BLaER1 treated with 17β-estradiol and CSF1 and Interleukin-3, amounts not matched to agents 10 nM and 100 nM (cell line): ENCODE measurements around the gene TMPRSS4.

Source experiments
- H3K27ac ChIP-seq, 11 experiments: shearing (Covaris generic); formaldehyde crosslinking; 2 replicates each; pipeline ENCODE4 v1.8.1; 2022
- H3K27me3 ChIP-seq, 11 experiments: shearing (Covaris generic); formaldehyde crosslinking; 2 replicates each; pipeline ENCODE4 v1.8.1; 2022
- H3K36me3 ChIP-seq, 11 experiments: shearing (Covaris generic); formaldehyde crosslinking; 2 replicates each; pipeline ENCODE4 v1.8.1; 2022
- H3K4me1 ChIP-seq, 10 experiments: shearing (Covaris generic); formaldehyde crosslinking; 2 replicates each; pipeline ENCODE4 v1.8.1; 2022
- H3K4me2 ChIP-seq, 11 experiments: shearing (Covaris generic); formaldehyde crosslinking; 2 replicates each; pipeline ENCODE4 v1.8.1; 2022
- H3K4me3 ChIP-seq, 10 experiments: shearing (Covaris generic); formaldehyde crosslinking; 2 replicates each; pipeline ENCODE4 v1.8.1; 2022
- H3K9ac ChIP-seq, 11 experiments: shearing (Covaris generic); formaldehyde crosslinking; 2 replicates each; pipeline ENCODE4 v1.8.1; 2022
- H3K9me3 ChIP-seq, 11 experiments: shearing (Covaris generic); formaldehyde crosslinking; replicated peaks in 1 of 11; 2 replicates each; pipeline ENCODE4 v1.8.1; 2022
- H4K20me1 ChIP-seq, 11 experiments: shearing (Covaris generic); formaldehyde crosslinking; 2 replicates each; pipeline ENCODE4 v1.8.1; 2022
- Cebpa-rat ChIP-seq, 11 experiments: shearing (Covaris generic); IDR thresholded peaks; 2 replicates each; pipeline ENCODE4 v1.8.1; 2022

The TMPRSS4 gene

GRCh38 chr11:118081241-118081958 lies 4.5 kb downstream of the TMPRSS4 start:
- H3K27me3 ChIP-seq = no peaks in the 10 kb centered on the region; a peak in 1 of 22 replicates
- peaks cover 30 to 52% (median 37%) of the 10 kb centered on the region in 10 experiments for H3K4me1 ChIP-seq
- H3K4me3 ChIP-seq = no peak overlapping the region
- H4K20me1 ChIP-seq = no peaks in the 10 kb centered on the region; a peak in 1 of 22 replicates
- peaks cover 7 to 17% (median 10%) of the 10 kb centered on the region in 11 experiments; a peak in 21 of 22 replicates for H3K9me3 ChIP-seq
- no peak for TF ChIP-seq Cebpa-rat (IDR thresholded peaks at IDR 0.05)
- no peak overlapping the region for H3K9ac ChIP-seq
- H3K27ac ChIP-seq = no peak overlapping the region
- peak overlapping the region in 5 of 11 experiments; percentile 69 to 80 (median 73); a peak in 5 of 22 replicates for H3K4me2 ChIP-seq
- H3K36me3 ChIP-seq = no peaks in the 10 kb centered on the region

DNA sequence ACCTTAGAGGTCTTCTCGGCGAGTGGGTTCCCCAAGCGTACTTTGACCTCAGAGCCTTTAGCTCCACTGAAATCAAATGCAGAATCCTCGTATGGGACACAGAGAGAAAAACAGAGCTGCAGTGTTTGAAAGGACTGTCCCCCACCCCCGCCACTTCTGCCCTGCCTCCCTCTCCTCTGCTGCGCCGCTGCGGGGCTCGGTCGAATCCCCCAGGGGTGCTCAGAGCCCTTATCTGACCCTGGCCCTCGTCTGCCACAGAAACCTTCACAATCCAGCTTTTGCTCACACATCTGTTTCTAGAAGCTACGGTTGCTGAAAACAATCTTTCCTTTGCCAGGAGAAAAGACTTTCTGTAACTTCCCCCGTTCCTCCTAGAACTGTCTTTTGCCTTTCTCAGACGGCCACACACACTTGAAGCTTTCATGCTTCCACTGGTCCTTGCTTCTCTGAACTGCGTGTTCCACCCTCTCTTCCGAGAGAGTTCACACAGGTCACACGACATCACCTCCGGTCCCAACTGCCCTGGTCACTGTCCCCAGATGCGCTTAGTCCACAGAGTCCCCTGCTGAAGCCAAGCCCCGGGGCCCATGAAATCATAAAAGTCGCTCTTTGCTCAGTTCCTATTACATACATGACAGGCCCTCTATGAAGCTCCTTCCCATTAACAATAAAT lies 6.1 kb downstream of the TMPRSS4 start:
- H3K4me3 ChIP-seq = no peak overlapping the region
- TF ChIP-seq Cebpa-rat (IDR thresholded peaks at IDR 0.05) = no peak
- peaks cover 0 to 6% (median 0%) of the 10 kb centered on the region in 11 experiments; a peak in 3 of 22 replicates for H3K36me3 ChIP-seq
- H3K9me3 ChIP-seq = peaks cover 23 to 33% (median 26%) of the 10 kb centered on the region in 11 experiments
- no peaks in the 10 kb centered on the region; a peak in 1 of 22 replicates for H4K20me1 ChIP-seq
- no peaks in the 10 kb centered on the region; a peak in 1 of 22 replicates for H3K27me3 ChIP-seq
- peak overlapping the region; percentile 63 to 89 (median 73) for H3K4me2 ChIP-seq
- peak overlapping the region in 9 of 11 experiments; percentile 6 to 67 (median 58); a peak in 17 of 22 replicates for H3K27ac ChIP-seq
- H3K9ac ChIP-seq = peak overlapping the region in 10 of 11 experiments; percentile 2 to 66 (median 40); a peak in 14 of 22 replicates
- peaks cover 31 to 67% (median 44%) of the 10 kb centered on the region in 10 experiments for H3K4me1 ChIP-seq

- H4K20me1 ChIP-seq = no peaks in the 10 kb centered on the region
- H3K9ac ChIP-seq = peak overlapping the region in 7 of 11 experiments; percentile 12 to 54 (median 28); a peak in 10 of 22 replicates
- H3K36me3 ChIP-seq = peaks cover 0 to 7% (median 0%) of the 10 kb centered on the region in 11 experiments; a peak in 3 of 22 replicates
- H3K4me3 ChIP-seq = no peak overlapping the region
- peaks cover 39 to 74% (median 54%) of the 10 kb centered on the region in 10 experiments for H3K4me1 ChIP-seq
- peak in 1 of 11 experiments; percentile 62; a peak in 3 of 22 replicates for TF ChIP-seq Cebpa-rat (IDR thresholded peaks at IDR 0.05)
- peak overlapping the region; percentile 63 to 89 (median 73) for H3K4me2 ChIP-seq
- H3K27me3 ChIP-seq = no peaks in the 10 kb centered on the region; a peak in 1 of 22 replicates
- peak overlapping the region in 10 of 11 experiments; percentile 13 to 67 (median 60); a peak in 17 of 22 replicates for H3K27ac ChIP-seq
- peaks cover 30 to 45% (median 33%) of the 10 kb centered on the region in 11 experiments for H3K9me3 ChIP-seq
These were observed 7.4 kb downstream of the TMPRSS4 start for GRCh38 chr11:118084247-118084646.

GRCh38 chr11:118084656-118085055 lies 7.8 kb downstream of the TMPRSS4 start:
- Histone ChIP-seq H3K27ac (peak overlapping the region in 10 of 11 experiments; percentile 13 to 65 (median 54); a peak in 16 of 22 replicates), H3K9me3 (peaks cover 30 to 48% (median 33%) of the 10 kb centered on the region in 11 experiments)
- no peak for TF ChIP-seq Cebpa-rat (IDR thresholded peaks at IDR 0.05)

DNA sequence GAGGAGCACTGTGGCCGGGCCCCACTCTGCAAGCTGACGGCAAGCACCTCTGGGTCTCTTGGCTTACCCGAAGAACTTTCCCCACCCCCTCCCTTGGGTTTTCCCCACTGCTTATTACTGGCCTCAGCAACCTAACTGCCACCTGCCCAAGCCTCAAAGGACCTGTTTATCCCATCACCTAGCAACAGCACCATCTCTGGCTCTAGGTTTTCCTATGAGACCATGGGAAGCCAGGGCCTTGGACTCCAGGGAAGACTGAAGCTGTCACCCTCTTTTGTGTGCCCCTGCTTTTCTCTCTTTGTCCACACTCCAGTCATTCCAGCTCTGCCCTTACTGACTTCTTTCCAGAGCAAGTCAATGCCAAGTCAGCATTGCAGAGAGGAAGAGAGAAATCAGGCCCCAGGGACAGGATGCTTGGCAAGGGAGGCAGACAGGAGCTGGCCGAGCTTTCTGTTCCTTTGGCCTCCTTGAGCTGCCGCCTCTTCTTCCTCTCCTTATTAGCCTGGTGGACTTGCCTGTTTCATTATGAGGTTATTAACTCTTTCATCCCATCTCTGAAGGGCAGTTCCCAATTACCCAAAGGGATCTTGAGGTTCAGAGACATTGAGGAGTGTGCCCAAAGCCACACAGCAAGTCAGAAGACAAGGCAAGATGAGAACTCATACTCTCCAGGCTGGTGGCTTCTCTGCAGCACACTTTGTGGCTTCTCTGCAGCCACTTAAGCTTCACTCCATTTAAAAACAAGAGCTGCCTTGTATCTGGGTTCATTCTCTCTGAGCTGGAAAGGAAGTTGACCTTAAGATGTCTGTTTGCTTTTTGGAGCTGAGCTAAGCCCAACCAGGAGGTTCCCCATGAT lies 10.3 kb downstream of the TMPRSS4 start, which contains the start of gene SMIM35:
Gene SMIM35 (minus strand): TSS at position 51 of the 856 bp plus-strand sequence. CDS start 206 bp downstream, outside the sequence.
- Histone ChIP-seq H3K9me3 (peaks cover 30 to 48% (median 33%) of the 10 kb centered on the region in 11 experiments), H3K9ac (no peak within 1 kb of the TSS), H3K27ac (peak within 1 kb of the TSS in 4 of 11 experiments; percentile 70 to 81 (median 73); a peak in 7 of 22 replicates), H3K4me2 (peak within 1 kb of the TSS in 6 of 11 experiments; percentile 3 to 79 (median 76); a peak in 11 of 22 replicates), H3K4me3 (peak within 1 kb of the TSS in 2 of 10 experiments; percentile 15 to 18; a peak in 4 of 20 replicates), H4K20me1 (no peaks in the 10 kb centered on the region), H3K36me3 (peaks cover 0 to 7% (median 0%) of the 10 kb centered on the region in 11 experiments; a peak in 3 of 22 replicates), H3K4me1 (peaks cover 36 to 63% (median 46%) of the 10 kb centered on the region in 10 experiments), H3K27me3 (no peaks in the 10 kb centered on the region)
- no peak for TF ChIP-seq Cebpa-rat (IDR thresholded peaks at IDR 0.05)

More at GRCh38 chr11:118084656-118085055, 7.8 kb downstream of the TMPRSS4 start:
- H3K4me3 ChIP-seq = no peak overlapping the region
- H3K4me2 ChIP-seq = peak overlapping the region; percentile 63 to 89 (median 73)
- peak overlapping the region in 5 of 11 experiments; percentile 25 to 40 (median 28); a peak in 5 of 22 replicates for H3K9ac ChIP-seq
- H3K27me3 ChIP-seq = no peaks in the 10 kb centered on the region; a peak in 1 of 22 replicates
- H4K20me1 ChIP-seq = no peaks in the 10 kb centered on the region
- peaks cover 0 to 7% (median 0%) of the 10 kb centered on the region in 11 experiments; a peak in 3 of 22 replicates for H3K36me3 ChIP-seq
- H3K4me1 ChIP-seq = peaks cover 39 to 74% (median 54%) of the 10 kb centered on the region in 10 experiments

DNA sequence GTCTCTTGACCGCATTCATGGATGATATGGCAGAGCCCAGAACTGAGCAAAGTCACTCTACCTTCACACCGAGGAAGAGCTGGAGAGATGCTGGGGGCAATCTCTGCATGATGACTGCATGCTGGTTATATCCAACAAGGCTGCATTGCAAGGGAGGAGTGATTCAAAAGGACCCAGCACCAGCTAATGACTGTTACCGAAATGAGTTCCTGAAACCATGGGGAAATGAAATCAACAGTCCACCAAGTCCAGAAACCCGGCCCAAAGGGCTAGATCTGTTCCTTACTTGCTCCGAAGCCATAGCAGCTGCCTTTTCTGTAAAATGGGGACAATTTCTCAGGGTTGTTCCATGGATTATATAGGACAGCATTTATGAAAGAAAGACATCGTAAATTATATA lies 11.1 kb downstream of the TMPRSS4 start:
- H3K9me3 ChIP-seq = peaks cover 30 to 48% (median 33%) of the 10 kb centered on the region in 11 experiments
- H3K4me3 ChIP-seq = peak overlapping the region in 1 of 10 experiments; percentile 15; a peak in 1 of 20 replicates
- peaks cover 0 to 7% (median 0%) of the 10 kb centered on the region in 11 experiments; a peak in 3 of 22 replicates for H3K36me3 ChIP-seq
- peak overlapping the region; percentile 38 to 79 (median 67); a peak in 17 of 22 replicates for H3K4me2 ChIP-seq
- H3K9ac ChIP-seq = peak overlapping the region in 2 of 11 experiments; percentile 46 to 47; a peak in 3 of 22 replicates
- peaks cover 28 to 55% (median 38%) of the 10 kb centered on the region in 10 experiments for H3K4me1 ChIP-seq
- no peak for TF ChIP-seq Cebpa-rat (IDR thresholded peaks at IDR 0.05)
- H3K27me3 ChIP-seq = no peaks in the 10 kb centered on the region
- peak overlapping the region in 8 of 11 experiments; percentile 54 to 81 (median 70); a peak in 16 of 22 replicates for H3K27ac ChIP-seq
- no peaks in the 10 kb centered on the region for H4K20me1 ChIP-seq

- Histone ChIP-seq H3K4me3 (no peak overlapping the region), H3K36me3 (peaks cover 0 to 7% (median 0%) of the 10 kb centered on the region in 11 experiments; a peak in 3 of 22 replicates), H3K27me3 (no peaks in the 10 kb centered on the region), H4K20me1 (no peaks in the 10 kb centered on the region), H3K4me1 (peaks cover 22 to 49% (median 32%) of the 10 kb centered on the region in 10 experiments), H3K9me3 (peaks cover 30 to 48% (median 33%) of the 10 kb centered on the region in 11 experiments), H3K27ac (peak overlapping the region in 10 of 11 experiments; percentile 8 to 81 (median 66); a peak in 18 of 22 replicates), H3K9ac (peak overlapping the region in 3 of 11 experiments; percentile 28 to 47 (median 46); a peak in 6 of 22 replicates), H3K4me2 (peak overlapping the region; percentile 38 to 79 (median 67); a peak in 19 of 22 replicates)
- no peak for TF ChIP-seq Cebpa-rat (IDR thresholded peaks at IDR 0.05)
These were observed 11.7 kb downstream of the TMPRSS4 start for GRCh38 chr11:118088531-118088930.
